HG03139 (cell line): ENCODE data around the gene COMMD7.
A peak's percentile ranks its signal among the peaks of the same experiment; 100 is the strongest.
"Not testable (repeated sequence)": the region's sequence is repeated elsewhere in the genome, so short reads cannot be mapped to it uniquely, and the experiment has no call there.

Experiments
- ATAC-seq: cut with Tn5 transposase; IDR thresholded peaks from one replicate; pipeline ENCODE4 v1.9.1; 2021; ENCODE audit not compliant: unreplicated experiment

COMMD7 gene

DNA sequence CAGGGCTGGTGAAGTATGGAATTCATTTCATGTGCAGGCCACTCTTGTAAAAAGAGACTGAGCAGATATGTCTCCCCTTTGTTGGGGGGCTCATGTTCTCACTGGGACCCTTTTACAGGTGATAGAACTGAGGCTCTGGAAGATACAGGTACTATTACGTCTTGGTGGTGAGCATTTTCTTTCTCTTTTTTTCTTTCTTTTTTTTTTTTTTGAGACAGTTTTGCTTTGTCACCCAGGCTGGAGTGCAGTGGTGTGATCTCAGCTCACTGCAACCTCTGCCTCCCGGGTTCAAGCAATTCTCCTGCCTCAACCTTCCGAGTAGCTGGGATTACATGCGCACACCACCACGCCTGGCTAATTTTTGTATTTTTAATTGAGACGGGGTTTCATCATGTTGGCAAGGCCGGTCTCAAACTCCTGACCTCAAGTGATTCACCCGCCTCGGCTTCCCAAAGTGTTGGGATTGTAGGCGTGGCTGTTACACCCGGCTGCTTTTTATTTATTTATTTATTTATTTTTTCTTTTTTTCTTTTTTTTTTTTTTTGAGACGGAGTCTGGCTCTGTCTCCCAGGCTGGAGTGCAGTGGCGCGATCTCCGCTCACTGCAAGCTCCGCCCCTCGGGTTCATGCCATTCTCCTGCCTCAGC lies 22.1 kb upstream of the COMMD7 start:
- ATAC-seq = not testable (repeated sequence)

DNA sequence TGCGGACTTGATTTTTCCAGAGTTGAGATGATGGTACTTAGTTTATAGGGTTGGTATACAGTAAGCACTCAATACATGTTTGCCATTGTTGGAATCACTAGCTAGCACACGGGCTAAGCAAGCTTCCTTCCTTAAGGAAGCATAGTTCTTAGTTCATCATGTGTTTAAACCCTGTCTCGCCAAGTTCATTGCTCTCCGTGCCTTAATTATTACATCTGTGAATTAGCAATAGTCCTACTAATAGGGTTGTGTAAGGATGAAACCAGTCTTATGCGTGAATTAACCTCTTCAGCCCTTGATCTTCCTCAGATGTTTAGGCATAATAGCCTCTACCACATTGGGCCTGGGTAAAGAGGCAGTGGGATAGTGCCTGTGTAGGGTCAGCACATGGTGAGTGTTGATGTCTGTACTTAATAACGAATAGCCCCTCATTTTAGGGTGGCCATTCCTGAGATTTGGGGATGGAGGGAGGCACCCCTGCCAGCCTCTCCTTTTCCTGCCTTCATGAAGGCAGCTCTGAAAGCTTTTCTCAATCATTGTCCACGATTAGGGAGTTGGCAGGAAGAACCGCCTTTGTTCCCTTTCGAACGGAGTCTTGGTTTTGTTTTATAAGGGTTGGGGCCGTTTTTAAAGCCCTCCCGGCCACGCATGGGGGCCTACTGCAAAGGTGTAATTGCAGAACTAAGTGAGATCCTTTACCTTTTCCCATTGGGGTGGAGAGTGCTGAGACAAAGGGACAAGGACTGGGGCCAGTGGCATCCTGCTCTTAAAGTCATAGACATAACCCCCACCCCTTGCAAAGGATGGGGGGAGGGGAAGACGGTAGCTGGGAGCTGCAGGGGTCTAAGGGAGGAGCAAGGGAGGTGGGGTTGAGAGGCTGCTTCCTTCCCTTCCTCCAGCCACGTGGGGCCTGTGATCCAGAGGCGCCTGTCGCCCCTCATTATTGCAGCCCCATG lies 21.0 kb upstream of the COMMD7 start:
- ATAC-seq = no peak

GRCh38 chr20:32763202-32764004 lies 20.1 kb upstream of the COMMD7 start:
- ATAC-seq = no peak

GRCh38 chr20:32762754-32763201 lies 19.5 kb upstream of the COMMD7 start:
- no peak for ATAC-seq

DNA sequence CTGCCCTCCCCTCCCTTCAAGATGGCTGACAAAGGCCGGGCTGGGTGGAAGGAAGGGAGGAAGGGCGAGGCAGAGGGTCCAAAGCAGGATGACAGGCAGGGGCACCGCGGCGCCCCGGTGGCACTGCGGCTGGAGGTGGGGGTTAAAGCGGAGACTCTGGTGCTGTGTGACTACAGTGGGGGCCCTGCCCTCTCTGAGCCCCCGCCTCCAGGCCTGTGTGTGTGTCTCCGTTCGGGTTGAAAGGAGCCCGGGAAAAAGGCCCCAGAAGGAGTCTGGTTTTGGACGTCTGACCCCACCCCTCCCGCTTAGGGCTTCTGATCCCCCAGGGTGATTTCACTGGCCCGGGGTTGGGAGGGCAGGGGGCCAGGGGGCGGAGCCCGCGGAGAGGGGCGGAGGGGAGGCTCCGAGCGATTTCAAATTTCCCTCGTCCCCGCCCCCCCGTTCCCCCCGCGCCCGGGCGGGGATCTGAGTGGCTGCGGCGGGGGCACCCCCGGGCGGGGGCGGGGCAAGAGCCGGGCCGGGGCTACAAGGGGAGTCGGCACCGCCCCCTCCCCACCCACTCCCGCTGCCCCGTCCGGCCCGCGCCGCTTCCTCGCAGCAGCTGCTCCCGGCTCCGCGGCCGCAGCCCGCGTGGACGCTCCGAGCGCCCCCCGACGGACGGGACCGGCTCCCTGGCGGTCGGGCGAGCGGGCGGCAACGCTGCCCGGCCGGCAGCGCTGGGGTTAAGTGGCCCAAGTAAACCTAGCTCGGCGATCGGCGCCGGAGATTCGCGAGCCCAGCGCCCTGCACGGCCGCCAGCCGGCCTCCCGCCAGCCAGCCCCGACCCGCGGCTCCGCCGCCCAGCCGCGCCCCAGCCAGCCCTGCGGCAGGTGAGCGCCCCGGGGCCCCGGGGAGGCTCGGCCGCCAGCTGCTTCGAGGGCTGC lies 18.8 kb upstream of the COMMD7 start, which contains the start of gene DNMT3B:
Gene DNMT3B (plus strand): TSS at position 555 of the 923 bp plus-strand sequence. CDS start 17,939 bp downstream, outside the sequence.
- peak; percentile 47 for ATAC-seq

GRCh38 chr20:32761417-32761830 lies 18.2 kb upstream of the COMMD7 start:
- ATAC-seq = no peak

DNA sequence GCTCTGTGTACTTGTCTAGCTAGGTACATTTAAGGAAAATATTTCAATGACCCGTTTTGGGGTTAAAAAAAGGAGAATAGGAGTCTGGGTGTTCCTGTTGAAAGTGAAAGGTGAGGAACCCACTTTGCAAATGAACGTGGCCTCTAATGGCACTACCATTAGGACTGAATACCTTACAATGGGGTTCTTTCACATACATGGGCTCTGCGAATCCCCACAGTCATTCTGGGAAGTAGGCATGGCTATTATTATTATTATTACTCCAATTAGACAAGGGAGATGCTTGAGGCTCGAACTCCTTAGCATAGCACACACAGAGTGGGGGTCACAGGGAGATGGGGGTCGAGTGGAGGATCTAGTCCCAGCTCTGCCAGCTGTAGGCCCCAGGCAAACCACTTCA lies 12.9 kb upstream of the COMMD7 start:
- no peak for ATAC-seq

- ATAC-seq = no peak
Measured at GRCh38 chr20:32753731-32754130, 10.5 kb upstream of the COMMD7 start.

GRCh38 chr20:32752458-32753250 lies 9.4 kb upstream of the COMMD7 start:
- ATAC-seq = no peak

GRCh38 chr20:32751702-32752457 lies 8.6 kb upstream of the COMMD7 start:
- no peak for ATAC-seq

DNA sequence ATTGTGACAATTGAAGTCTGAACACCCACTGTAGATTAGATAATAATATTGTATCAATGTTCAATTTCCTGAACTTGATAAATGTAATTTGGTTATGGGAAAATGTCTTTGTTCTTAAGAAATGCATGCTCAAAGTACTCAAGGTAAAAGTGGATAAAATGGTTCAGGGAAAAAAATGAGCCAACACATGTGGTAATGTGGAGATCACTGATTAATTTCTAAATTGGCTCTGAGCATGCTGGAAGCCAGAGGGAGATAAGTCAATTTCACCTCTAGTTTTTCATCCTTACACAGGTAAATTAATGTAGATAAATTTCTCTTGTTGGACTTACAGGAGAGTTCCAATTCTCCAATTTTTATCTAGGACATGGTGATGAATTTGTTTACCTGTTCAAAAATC lies 8.0 kb upstream of the COMMD7 start:
- no peak for ATAC-seq

- no peak for ATAC-seq
Measured at GRCh38 chr20:32749914-32750637, 6.8 kb upstream of the COMMD7 start.

DNA sequence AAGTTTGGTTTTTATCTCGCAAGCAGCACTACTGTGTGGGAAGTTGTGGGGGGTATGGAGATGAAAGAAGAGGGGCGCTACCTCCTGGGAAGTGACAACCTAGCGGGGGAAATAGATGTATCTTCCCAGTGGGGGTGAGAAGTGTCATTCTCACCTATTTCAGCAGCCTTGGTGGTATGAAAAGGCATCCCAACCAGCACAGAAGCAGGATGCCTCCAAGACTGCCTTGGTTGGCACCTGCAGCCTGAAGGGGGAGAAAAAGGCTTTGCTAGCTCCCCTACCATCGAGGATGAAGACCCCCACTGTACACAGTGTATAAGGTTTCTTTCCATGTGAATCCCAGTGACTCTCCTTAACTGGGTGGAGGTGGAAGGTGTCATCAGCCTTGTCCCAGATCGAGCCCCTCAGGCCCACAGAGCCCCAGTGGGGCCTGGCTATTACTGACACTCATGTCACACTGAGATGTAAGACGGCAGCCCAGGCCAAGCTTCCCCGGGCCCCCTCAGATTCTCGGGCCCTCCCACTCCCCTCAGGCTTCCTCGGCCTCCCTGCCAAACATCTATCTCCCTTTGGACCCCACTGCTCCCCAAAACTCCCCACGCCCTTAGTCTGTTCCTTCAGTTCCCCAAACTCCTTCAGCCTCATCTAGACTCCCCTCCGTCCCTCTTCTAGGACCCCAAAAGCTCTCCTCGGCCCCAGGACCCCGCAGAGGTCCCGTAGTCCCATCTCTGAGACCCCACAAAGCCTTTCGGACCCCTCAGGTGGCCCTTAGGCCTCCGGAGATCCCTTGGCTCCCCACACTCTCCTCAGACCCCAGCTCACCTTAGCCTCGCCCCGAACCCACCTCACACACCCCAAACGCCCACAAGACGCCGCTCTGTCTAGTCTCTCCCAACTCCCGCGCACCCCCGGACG lies 688 bp downstream of the COMMD7 start:
- peak; percentile 25 for ATAC-seq

GRCh38 chr20:32741151-32741550 lies 2.1 kb downstream of the COMMD7 start:
- no peak for ATAC-seq

DNA sequence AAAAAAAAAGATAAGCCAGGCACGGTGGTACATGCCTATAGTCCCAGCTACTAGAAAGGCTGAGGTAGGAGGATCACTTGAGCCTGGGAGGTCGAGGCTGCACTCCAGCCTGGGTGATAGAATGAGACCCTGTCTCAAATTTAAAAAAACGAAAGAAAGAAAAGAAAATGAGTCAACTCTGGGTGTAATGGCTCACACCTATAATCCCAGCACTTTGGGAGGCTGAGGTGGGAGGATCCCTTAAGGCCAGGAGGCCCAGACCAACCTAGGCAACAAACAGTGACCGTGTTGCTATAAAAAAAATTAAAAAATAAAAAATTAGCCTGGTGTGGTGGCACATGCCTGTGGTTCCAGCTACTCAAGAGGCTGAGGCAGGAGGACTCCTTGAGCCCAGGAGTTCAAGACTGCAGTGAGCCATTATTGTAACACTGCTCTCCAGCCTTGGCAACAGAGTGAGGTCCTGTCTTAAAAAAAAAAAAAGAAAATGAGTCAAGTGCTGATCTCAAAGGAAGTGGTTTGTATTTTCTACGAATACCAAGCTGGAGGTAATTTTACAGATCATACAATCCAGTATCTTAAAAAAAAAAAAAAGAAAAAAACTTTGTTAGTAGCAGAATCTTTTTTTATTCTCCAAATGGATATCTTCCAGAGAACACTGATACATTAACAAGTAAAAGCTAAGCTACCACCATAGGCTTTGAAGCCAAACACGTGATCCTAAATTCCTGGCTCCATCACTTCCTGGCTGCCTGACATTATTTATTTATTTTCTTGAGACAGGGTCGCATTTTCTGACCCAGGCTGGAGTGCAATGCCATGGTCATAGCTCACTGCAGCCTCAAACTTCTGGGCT lies 5.7 kb downstream of the COMMD7 start:
- ATAC-seq = no peak

GRCh38 chr20:32731882-32732266 lies 11.4 kb downstream of the COMMD7 start:
- no peak for ATAC-seq
